Spleen (tissue), 11 donors: Measurements from ENCODE around the gene BPIFB1. TPM values are rescaled to one million over a fixed set of nuclear protein-coding genes. Genes with fewer than 3 reads are reported as not detected.

Experiments used
- DNase-seq: peaks from one replicate; pipeline ENCODE4 v3.0.0-alpha.2; 2020
- H3K27ac ChIP-seq, 8 donors: fragments of 200-600 bp; sonication (generic) in 7 of 8; 1 replicate in 4 of 8; 2 replicates in 4 of 8; pipeline versions ENCODE4 v1.5.0 to v1.8.0; 2016 to 2021; ENCODE audit warnings: inconsistent platforms in 4 of 8, mild to moderate bottlenecking in 4 of 8, moderate library complexity in 1 of 8
- H3K27me3 ChIP-seq, 7 donors: fragments of 200-600 bp; sonication (generic) in 6 of 7; replicated peaks in 1 of 7; 1 replicate in 4 of 7; 2 replicates in 3 of 7; pipeline versions ENCODE4 v1.5.0 to v1.8.0; 2016 to 2021; ENCODE audit warnings: inconsistent platforms in 3 of 7, mild to moderate bottlenecking in 1 of 7
- H3K36me3 ChIP-seq, 6 donors: fragments of 200-600 bp; sonication (generic) in 5 of 6; 1 replicate in 4 of 6; 2 replicates in 2 of 6; pipeline versions ENCODE4 v1.5.0 to v1.8.0; 2016 to 2021; ENCODE audit warnings: inconsistent platforms in 2 of 6
- H3K4me1 ChIP-seq, 6 donors: fragments of 200-600 bp; sonication (generic) in 5 of 6; 1 replicate in 3 of 6; 2 replicates in 3 of 6; pipeline versions ENCODE4 v1.5.0 to v1.8.0; 2016 to 2021; ENCODE audit warnings: inconsistent platforms in 3 of 6
- H3K4me3 ChIP-seq, 8 donors: fragments of 200-600 bp; sonication (generic) in 7 of 8; 1 replicate in 4 of 8; 2 replicates in 4 of 8; pipeline versions ENCODE4 v1.5.0 to v1.8.0; 2016 to 2021; ENCODE audit warnings: inconsistent platforms in 4 of 8, mild to moderate bottlenecking in 4 of 8, moderate library complexity in 2 of 8
- H3K9me3 ChIP-seq, 8 donors: fragments of 200-600 bp; sonication (generic) in 7 of 8; 1 replicate in 4 of 8; 2 replicates in 4 of 8; pipeline versions ENCODE4 v1.5.0 to v1.8.0; 2016 to 2021; ENCODE audit warnings: inconsistent platforms in 4 of 8
- CTCF ChIP-seq, 11 experiments: fragments of 200-600 bp in 7 of 11; fragments of 450-650 bp in 4 of 11; sonication (generic) in 4 of 11; IDR thresholded peaks in 8 of 11; conservative IDR thresholded peaks in 3 of 11; 1 replicate in 7 of 11; 2 replicates in 4 of 11; pipeline versions ENCODE4 v1.4.0 to v1.8.0; 2016 to 2021; ENCODE audit warnings: antibody characterized with exemption in 11 of 11, inconsistent platforms in 4 of 11, mild to moderate bottlenecking in 1 of 11
- POLR2A ChIP-seq, 3 donors: fragments of 450-650 bp; IDR thresholded peaks; one replicate each; pipeline ENCODE4 v1.5.1; 2017; ENCODE audit warnings: antibody characterized with exemption in 3 of 3, mild to moderate bottlenecking in 1 of 3
- POLR2AphosphoS5 ChIP-seq, 3 donors: sonication (generic); formaldehyde crosslinking; IDR thresholded peaks; one replicate each; pipeline ENCODE4 v1.5.1; 2017; ENCODE audit warnings: antibody characterized with exemption in 3 of 3
- WGBS, 5 donors: extraction: QIAGEN DNeasy Blood & Tissue Kit in 3 of 5; methylation state at CpG; one replicate each; pipeline versions ENCODE4 v1.1.5 to v1.1.7; 2013 to 2018; 5-methylcytosine and 5-hydroxymethylcytosine counted together
- intact Hi-C: fragments of 100-400 bp; cut with DNase I; formaldehyde crosslinking; loops from one replicate; pipeline ENCODE4 v1.15.0; 2023; ENCODE audit warnings: low total_unique reads
- polyA plus RNA-seq, 3 donors: library from polyadenylated mRNA; stranded (reverse); fragments of 200-250 nt; gene quantifications; one replicate each; pipeline ENCODE4 v1.2.1, GENCODE V29; 2013
- total RNA-seq, 7 donors: library from RNA; depleted of rRNA in 3 of 7; stranded (reverse); fragments of >200 nt in 3 of 7; fragmentation: NEBNext Ultra II Directional in 4 of 7; extraction: Animal tissue kit (Norgen Biotek cat#: 25700) in 4 of 7; gene quantifications; one replicate each; pipeline versions ENCODE4 v1.1.0 to v1.2.1, GENCODE V29; 2016 to 2021
- donor health status: healthy with polysubstance abuse.
- donor health status: DM: no; HTN: no; CAD: no; lungs with moderate emphysema.
- donor health status: DM: no; HTN: no; CAD: no.
- donor health status: Bipolar disorder and iron deficiency.
- donor health status: healthy.
- donor health status: DM: no; HTN: no; CAD: no.
- donor health status: DM: yes; HTN: yes; CAD: no.

BPIFB1 gene
- total and polyA plus RNA-seq, 10 donors = 0.06 TPM; not detected in 8

DNA sequence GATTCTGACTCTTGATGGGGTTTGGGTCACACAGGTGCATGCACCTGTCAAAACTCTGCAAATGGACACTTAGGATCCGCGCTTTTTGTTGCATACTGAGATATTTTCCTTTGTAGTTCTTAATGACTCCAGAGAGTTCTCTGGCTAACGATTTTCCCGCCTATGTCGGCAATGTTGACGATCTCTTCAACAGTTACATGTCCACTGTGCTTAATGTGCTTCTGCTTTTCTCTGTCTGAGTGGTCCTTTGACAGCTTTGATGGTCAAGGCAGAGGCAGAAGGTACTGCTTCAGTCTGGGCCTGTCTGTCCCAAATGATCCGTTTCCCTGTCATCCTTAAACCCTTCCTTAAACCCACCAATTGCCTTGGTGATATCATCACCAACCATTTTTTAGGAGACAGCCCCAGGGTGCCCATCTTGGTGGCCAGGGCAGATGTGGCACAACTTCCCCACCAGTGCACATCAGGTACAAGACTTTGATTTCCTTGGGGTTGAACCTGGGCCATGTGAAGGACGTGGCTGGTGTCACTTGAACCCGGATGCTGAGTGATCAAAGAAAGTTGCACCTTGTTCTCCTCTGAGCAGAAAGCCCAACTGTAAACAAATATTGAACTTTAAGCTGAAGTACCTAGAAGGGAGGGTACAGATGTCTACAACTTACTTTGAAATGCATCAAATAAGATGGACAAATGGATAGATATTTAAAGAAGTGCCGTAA lies 10.7 kb upstream of the BPIFB1 start:
- no peak for DNase-seq
- no peak overlapping the region for H3K27ac ChIP-seq
- peaks cover 0 to 18% (median 3%) of the 10 kb centered on the region in 6 donors for H3K4me1 ChIP-seq
- H3K36me3 ChIP-seq = no peaks in the 10 kb centered on the region
- TF ChIP-seq POLR2A (IDR thresholded peaks at IDR 0.05) (no peak), POLR2AphosphoS5 (IDR thresholded peaks at IDR 0.05) (no peak)
- WGBS, 5 donors = 87 to 91% (median 89%) methylated on average over 10 of the region's 10 CpGs
- peaks cover 0 to 27% (median 0%) of the 10 kb centered on the region in 7 donors for H3K27me3 ChIP-seq
- no peak overlapping the region for H3K4me3 ChIP-seq
- intact Hi-C loops = no loop called here
- H3K9me3 ChIP-seq = no peaks in the 10 kb centered on the region

DNA sequence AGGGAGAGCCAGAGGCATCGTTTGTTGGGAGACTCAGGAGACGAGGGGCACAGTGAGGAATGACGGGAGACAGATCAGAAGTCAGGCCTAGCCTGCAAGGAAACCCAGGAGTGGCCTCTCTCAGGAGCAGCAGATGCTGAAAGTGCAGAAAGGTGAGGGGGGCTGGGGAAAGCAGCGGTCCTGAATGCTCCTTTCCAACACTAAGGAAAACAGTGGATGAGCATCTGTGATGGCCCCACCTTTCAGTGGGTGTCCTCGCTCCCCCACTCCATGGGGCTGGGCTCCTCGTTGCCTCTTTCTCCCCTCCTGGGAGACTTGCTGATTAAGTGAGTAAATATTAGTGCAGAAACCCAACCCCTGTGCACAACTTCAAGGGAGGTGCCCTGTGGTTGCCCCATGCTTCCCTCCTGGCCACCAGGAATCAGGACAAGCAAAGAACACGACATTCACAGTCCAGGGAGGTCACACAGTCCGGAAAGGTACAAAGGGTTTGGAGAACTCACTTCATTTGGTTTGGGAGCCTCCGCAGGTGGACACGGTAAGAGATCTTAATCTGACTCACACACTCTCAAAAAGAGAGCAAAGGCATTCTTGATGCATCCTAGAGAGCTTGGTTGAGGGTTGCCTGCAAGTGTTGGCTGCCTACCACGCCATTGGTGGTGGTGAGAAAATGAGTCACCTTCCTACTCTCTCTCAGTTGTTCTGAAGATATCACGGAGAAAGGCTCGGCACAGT lies 9.7 kb upstream of the BPIFB1 start:
- 65 to 76% (median 70%) methylated on average over 13 of the region's 13 CpGs for WGBS, 5 donors

DNA sequence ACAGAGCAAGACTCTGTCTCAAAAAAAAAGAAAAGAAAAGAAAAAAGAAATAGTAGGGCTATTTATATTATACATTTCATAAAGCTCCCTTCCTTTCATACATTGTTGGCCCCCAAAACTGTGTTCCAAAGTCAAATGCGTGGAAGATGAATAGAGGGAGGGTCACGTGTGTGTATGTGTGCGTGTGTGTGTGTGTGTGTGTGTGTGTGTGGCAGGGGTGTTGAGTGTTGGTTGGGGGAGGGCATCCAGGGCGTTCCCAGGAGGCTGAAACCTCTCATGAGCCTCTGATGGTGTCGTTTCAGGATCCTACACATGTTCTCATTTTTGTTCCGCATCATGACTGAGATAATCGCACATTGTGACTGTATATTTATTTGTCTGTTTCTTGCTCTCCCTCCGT lies 7.8 kb upstream of the BPIFB1 start:
- Histone ChIP-seq H3K4me3 (no peak overlapping the region), H3K27ac (no peak overlapping the region), H3K9me3 (no peaks in the 10 kb centered on the region), H3K36me3 (no peaks in the 10 kb centered on the region), H3K27me3 (peaks cover 0 to 23% (median 0%) of the 10 kb centered on the region in 7 donors), H3K4me1 (no peaks in the 10 kb centered on the region)
- intact Hi-C loops = no loop called here
- WGBS, 5 donors = 79 to 83% (median 80%) methylated on average over 8 of the region's 8 CpGs
- no peak for DNase-seq
- TF ChIP-seq CTCF (IDR thresholded peaks at IDR 0.05 in 8 of 11, conservative IDR thresholded peaks at IDR 0.05 in 3 of 11) (no peak), POLR2A (IDR thresholded peaks at IDR 0.05) (no peak), POLR2AphosphoS5 (IDR thresholded peaks at IDR 0.05) (no peak)

More for the DNA sequence above, 9.7 kb upstream of the BPIFB1 start:
- H3K4me3 ChIP-seq = no peak overlapping the region
- H3K27ac ChIP-seq = no peak overlapping the region
- no peak for DNase-seq
- H3K4me1 ChIP-seq = peaks cover 0 to 9% (median 0%) of the 10 kb centered on the region in 6 donors
- no peak for TF ChIP-seq CTCF (IDR thresholded peaks at IDR 0.05 in 8 of 11, conservative IDR thresholded peaks at IDR 0.05 in 3 of 11)
- TF ChIP-seq POLR2AphosphoS5 (IDR thresholded peaks at IDR 0.05) = no peak
- no peak for TF ChIP-seq POLR2A (IDR thresholded peaks at IDR 0.05)
- no peaks in the 10 kb centered on the region for H3K36me3 ChIP-seq
- no peaks in the 10 kb centered on the region for H3K9me3 ChIP-seq
- intact Hi-C loops = no loop called here
- peaks cover 0 to 27% (median 0%) of the 10 kb centered on the region in 7 donors for H3K27me3 ChIP-seq

DNA sequence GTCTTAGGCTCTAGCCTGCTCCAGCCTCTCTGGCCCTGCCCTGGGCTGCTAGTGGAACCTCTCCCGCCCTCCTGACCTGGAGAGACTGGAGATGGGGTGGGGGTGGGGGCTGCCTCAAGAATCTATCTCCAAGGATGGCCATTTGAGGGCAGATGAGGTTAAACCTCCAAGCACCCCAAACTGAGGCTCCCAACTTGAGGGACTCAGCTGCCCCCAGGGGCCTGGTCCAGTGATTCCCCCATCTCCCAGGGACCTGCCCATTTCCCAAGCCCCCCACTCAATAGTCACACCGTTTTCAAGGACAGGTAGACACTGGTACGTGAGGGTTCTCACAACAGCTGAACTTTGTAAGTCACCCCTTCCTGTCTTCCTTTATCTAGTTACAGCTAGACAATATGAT lies 7.1 kb upstream of the BPIFB1 start:
- WGBS, 5 donors = 37 to 66% (median 57%) methylated on average over 3 of the region's 3 CpGs
- Histone ChIP-seq H3K4me3 (no peak overlapping the region), H3K4me1 (no peaks in the 10 kb centered on the region), H3K27me3 (peaks cover 0 to 26% (median 0%) of the 10 kb centered on the region in 7 donors), H3K27ac (no peak overlapping the region), H3K36me3 (no peaks in the 10 kb centered on the region), H3K9me3 (no peaks in the 10 kb centered on the region)
- TF ChIP-seq POLR2AphosphoS5 (IDR thresholded peaks at IDR 0.05) (no peak), POLR2A (IDR thresholded peaks at IDR 0.05) (no peak), CTCF (IDR thresholded peaks at IDR 0.05 in 8 of 11, conservative IDR thresholded peaks at IDR 0.05 in 3 of 11) (no peak)
- intact Hi-C loops = no loop called here
- no peak for DNase-seq
